PC-9 (cell line): Measurements from ENCODE around the gene KIDINS220. TPM values are rescaled to one million over a fixed set of nuclear protein-coding genes. Genes with fewer than 3 reads are reported as not detected.

Source experiments
- BruUV-seq: library from RNA; stranded (reverse); fragments of 400-500 nt; replicated peaks from 2 replicates; lab custom pipeline; 2021; lab: Mats Ljungman, UMichigan
- CTCF ChIA-PET: fragments of 300-600 bp; sonication (Branson Sonifier 250); formaldehyde crosslinking; loops from one replicate; lab custom pipeline; 2022; ENCODE audit warnings: antibody characterized with exemption; lab: Charles Lee
- POLR2A ChIA-PET: fragments of 300-600 bp; sonication (Branson Sonifier 250); formaldehyde crosslinking; loops from one replicate; lab custom pipeline; 2022; ENCODE audit warnings: antibody characterized with exemption; ENCODE audit not compliant: unreplicated experiment; lab: Charles Lee
- DNase-seq, 2 experiments: peaks; one replicate each; pipeline versions ENCODE4 v3.0.0 to v3.0.0-alpha.2; 2015 to 2022; ENCODE audit warnings: mixed read lengths in 1 of 2
- H2AFZ ChIP-seq: fragments of 200-600 bp; sonication (generic); 2 replicates; pipeline ENCODE4 v1.8.1; 2017; ENCODE audit warnings: antibody characterized with exemption
- H3F3A ChIP-seq: fragments of 200-600 bp; sonication (generic); 2 replicates; pipeline ENCODE4 v1.8.1; 2017; ENCODE audit warnings: antibody characterized with exemption, mild to moderate bottlenecking, low read depth; ENCODE audit not compliant: insufficient read depth
- H3K27ac ChIP-seq: fragments of 200-600 bp; sonication (generic); 2 replicates; pipeline ENCODE4 v1.6.1; 2016; ENCODE audit warnings: mixed run types
- H3K27me3 ChIP-seq: fragments of 200-600 bp; sonication (generic); 2 replicates; pipeline ENCODE4 v1.6.1; 2016; ENCODE audit warnings: low read depth, mixed run types; ENCODE audit not compliant: insufficient read depth
- H3K36me3 ChIP-seq: fragments of 200-600 bp; sonication (generic); 2 replicates; pipeline ENCODE4 v1.6.1; 2016; ENCODE audit warnings: low read depth, mixed run types
- H3K4me1 ChIP-seq: fragments of 200-600 bp; sonication (generic); replicated peaks from 2 replicates; pipeline ENCODE4 v1.6.1; 2016; ENCODE audit warnings: mixed run types; ENCODE audit not compliant: insufficient read depth
- H3K4me2 ChIP-seq: fragments of 200-600 bp; sonication (generic); 2 replicates; pipeline ENCODE4 v1.6.1; 2017; ENCODE audit warnings: mixed run types
- H3K4me3 ChIP-seq: fragments of 200-600 bp; sonication (generic); 2 replicates; pipeline ENCODE4 v1.6.1; 2016; ENCODE audit warnings: mixed run types
- H3K79me2 ChIP-seq: fragments of 200-600 bp; sonication (generic); 2 replicates; pipeline ENCODE4 v1.6.1; 2017; ENCODE audit warnings: low read depth, mixed run types
- H3K9me2 ChIP-seq: fragments of 200-600 bp; sonication (generic); 2 replicates; pipeline ENCODE4 v1.8.1; 2017; ENCODE audit warnings: mild to moderate bottlenecking; ENCODE audit not compliant: insufficient read depth
- H3K9me3 ChIP-seq: fragments of 200-600 bp; sonication (generic); 2 replicates; pipeline ENCODE4 v1.8.1; 2016; ENCODE audit warnings: low read depth; ENCODE audit not compliant: insufficient read depth
- H4K20me1 ChIP-seq: fragments of 200-600 bp; sonication (generic); 2 replicates; pipeline ENCODE4 v1.8.1; 2017; ENCODE audit not compliant: insufficient read depth
- CTCF ChIP-seq: fragments of 200-600 bp; sonication (generic); conservative IDR thresholded peaks from 2 replicates; pipeline ENCODE4 v1.6.1; 2017; ENCODE audit warnings: mixed run types, antibody characterized with exemption, mild to moderate bottlenecking, moderate library complexity
- EZH2 ChIP-seq: fragments of 200-600 bp; sonication (generic); IDR thresholded peaks from 2 replicates; pipeline ENCODE4 v1.8.0; 2017; ENCODE audit warnings: antibody characterized with exemption, low read depth
- intact Hi-C: fragments of 100-400 bp; cut with micrococcal nuclease; formaldehyde crosslinking; loops from one replicate; pipeline ENCODE4 v1.10.0; 2022; ENCODE audit not compliant: unreplicated experiment
- total RNA-seq: library from RNA; stranded (reverse); gene quantifications from 2 replicates; pipeline ENCODE4 v1.2.3, GENCODE V29; 2021

The KIDINS220 gene
- total RNA-seq, 1 experiment from 2014 or later: 13.9 TPM

GRCh38 chr2:8709611-8710010 is 127.8 kb downstream of the KIDINS220 start:
- Histone ChIP-seq H4K20me1 (no peaks in the 10 kb centered on the region), H3K36me3 (no peaks in the 10 kb centered on the region), H3K9me2 (no peaks in the 10 kb centered on the region), H3K4me1 (no peaks in the 10 kb centered on the region), H3K27me3 (peaks cover 48% of the 10 kb centered on the region), H3K79me2 (no peaks in the 10 kb centered on the region), H3K9me3 (no peaks in the 10 kb centered on the region), H3K27ac (no peak overlapping the region), H3K4me3 (no peak overlapping the region), H3F3A (no peaks in the 10 kb centered on the region), H2AFZ (no peak overlapping the region), H3K4me2 (no peak overlapping the region)
- no peak for TF ChIP-seq CTCF
- TF ChIP-seq EZH2: no peak
- POLR2A ChIA-PET: no interaction called here
- no TSS peak for BruUV-seq
- CTCF ChIA-PET: no interaction called here
- intact Hi-C loops: no loop called here
- peak in 1 of 2 experiments; percentile 8 for DNase-seq

GRCh38 chr2:8704906-8705305 is 132.5 kb downstream of the KIDINS220 start:
- intact Hi-C loops: no loop called here

DNA sequence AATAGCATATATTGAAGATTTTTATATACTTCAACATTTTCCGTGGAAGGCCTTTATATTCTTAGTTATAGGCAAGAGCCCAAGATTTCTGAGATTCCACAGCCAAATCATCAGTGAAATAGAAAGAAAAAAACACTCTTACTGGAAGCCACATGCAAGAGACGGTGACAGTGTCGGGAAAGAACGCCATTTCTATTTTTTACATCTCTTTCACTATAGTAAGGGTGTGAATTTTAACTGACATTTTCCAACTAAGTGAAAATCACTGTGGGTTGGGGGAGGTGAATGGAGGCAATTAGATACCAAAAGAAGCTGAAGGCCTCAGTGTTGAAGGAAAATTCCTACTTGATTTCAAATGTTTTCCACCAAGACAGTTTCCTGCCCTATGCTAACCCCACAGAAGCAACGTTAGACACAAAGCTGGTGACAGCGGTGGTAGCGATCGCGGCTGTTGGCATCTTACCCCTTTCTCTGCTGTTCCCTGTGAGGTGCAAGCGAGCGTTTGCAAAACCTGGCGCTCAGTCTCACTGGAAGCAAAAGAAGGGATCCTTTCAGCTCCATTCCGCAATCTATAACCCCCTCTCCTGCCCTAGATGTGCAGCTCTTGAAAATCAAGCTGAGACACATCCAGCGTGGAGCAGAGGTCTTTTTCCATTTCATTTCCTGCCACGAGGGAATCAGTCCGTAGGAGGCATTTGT is 135.6 kb downstream of the KIDINS220 start:
- no peaks in the 10 kb centered on the region for H3K79me2 ChIP-seq
- no peaks in the 10 kb centered on the region for H3K9me2 ChIP-seq
- H2AFZ ChIP-seq: no peak overlapping the region
- BruUV-seq: no TSS peak
- H4K20me1 ChIP-seq: no peaks in the 10 kb centered on the region
- no peaks in the 10 kb centered on the region for H3K9me3 ChIP-seq
- no peak overlapping the region for H3K4me2 ChIP-seq
- H3K27me3 ChIP-seq: peaks cover 77% of the 10 kb centered on the region
- H3K36me3 ChIP-seq: no peaks in the 10 kb centered on the region
- H3K4me1 ChIP-seq: no peaks in the 10 kb centered on the region
- no peak overlapping the region for H3K4me3 ChIP-seq
- no peak overlapping the region for H3K27ac ChIP-seq
- ChIA-PET POLR2A (no interaction called here), CTCF (no interaction called here)
- no peak for DNase-seq
- TF ChIP-seq CTCF (no peak), EZH2 (no peak)
- intact Hi-C loops: no loop called here
- H3F3A ChIP-seq: no peaks in the 10 kb centered on the region

More at GRCh38 chr2:8704906-8705305, 132.5 kb downstream of the KIDINS220 start:
- no peak overlapping the region for H3K4me2 ChIP-seq
- H3K9me2 ChIP-seq: no peaks in the 10 kb centered on the region
- DNase-seq: no peak
- no peaks in the 10 kb centered on the region for H4K20me1 ChIP-seq
- no peak overlapping the region for H3K27ac ChIP-seq
- no peak overlapping the region for H3K4me3 ChIP-seq
- H3K79me2 ChIP-seq: no peaks in the 10 kb centered on the region
- no TSS peak for BruUV-seq
- no peaks in the 10 kb centered on the region for H3K9me3 ChIP-seq
- ChIA-PET CTCF (no interaction called here), POLR2A (no interaction called here)
- no peaks in the 10 kb centered on the region for H3F3A ChIP-seq
- peaks cover 75% of the 10 kb centered on the region for H3K27me3 ChIP-seq
- H3K4me1 ChIP-seq: no peaks in the 10 kb centered on the region
- H2AFZ ChIP-seq: no peak overlapping the region
- TF ChIP-seq EZH2: no peak
- no peak for TF ChIP-seq CTCF
- H3K36me3 ChIP-seq: no peaks in the 10 kb centered on the region
